Subcutaneous abdominal adipose tissue (tissue), 5 donors: ENCODE results near the gene PHLDA1.

Source experiments
- H3K27ac ChIP-seq: one replicate; pipeline ENCODE4 v1.7.0; 2013; ENCODE audit warnings: low read depth, mild to moderate bottlenecking, inconsistent platforms, low read length, moderate library complexity
- H3K27me3 ChIP-seq, 5 donors: one replicate each; pipeline ENCODE4 v1.7.0; 2013; ENCODE audit warnings: low read length in 5 of 5, inconsistent platforms in 1 of 5; ENCODE audit not compliant: control insufficient read depth in 5 of 5, insufficient read depth in 4 of 5
- H3K36me3 ChIP-seq, 5 donors: one replicate each; pipeline ENCODE4 v1.7.0; 2013; ENCODE audit warnings: low read length in 5 of 5; ENCODE audit not compliant: control insufficient read depth in 5 of 5, insufficient read depth in 5 of 5
- H3K4me1 ChIP-seq, 5 donors: one replicate each; pipeline ENCODE4 v1.7.0; 2013; ENCODE audit warnings: low read length in 5 of 5, mild to moderate bottlenecking in 3 of 5, moderate library complexity in 1 of 5; ENCODE audit not compliant: control insufficient read depth in 5 of 5, insufficient read depth in 5 of 5
- H3K4me3 ChIP-seq, 5 donors: one replicate each; pipeline ENCODE4 v1.7.0; 2013; ENCODE audit warnings: low read length in 5 of 5, low read depth in 1 of 5
- H3K9ac ChIP-seq, 5 donors: one replicate each; pipeline ENCODE4 v1.7.0; 2013; ENCODE audit warnings: low read length in 5 of 5, mild to moderate bottlenecking in 4 of 5, moderate library complexity in 3 of 5
- H3K9me3 ChIP-seq, 5 donors: one replicate each; pipeline ENCODE4 v1.7.0; 2013; ENCODE audit warnings: low read length in 5 of 5; ENCODE audit not compliant: control insufficient read depth in 5 of 5
- donor health status: healthy.
- donor health status: healthy.
- donor health status: healthy.
- donor health status: healthy.
- donor health status: healthy.

The PHLDA1 gene

GRCh38 chr12:76031414-76032042, at the start of gene PHLDA1:
PHLDA1 (minus strand) TSS chr12:76031776.
- peaks cover 1 to 33% (median 24%) of the 10 kb centered on the region in 5 donors for H3K4me1 ChIP-seq
- peak within 1 kb of the TSS; percentile 85 for H3K27ac ChIP-seq
- peak within 1 kb of the TSS; percentile 41 to 96 (median 86) for H3K9ac ChIP-seq
- no peaks in the 10 kb centered on the region for H3K9me3 ChIP-seq
- no peaks in the 10 kb centered on the region for H3K36me3 ChIP-seq
- peaks cover 0 to 13% (median 2%) of the 10 kb centered on the region in 5 donors for H3K27me3 ChIP-seq
- peak within 1 kb of the TSS; percentile 75 to 93 (median 83) for H3K4me3 ChIP-seq

GRCh38 chr12:76080729-76081415, 49.3 kb upstream of the PHLDA1 start:
- Histone ChIP-seq H3K9ac (no peak overlapping the region), H3K4me3 (no peak overlapping the region)

GRCh38 chr12:76080017-76080728, 48.6 kb upstream of the PHLDA1 start:
- Histone ChIP-seq H3K4me3 (no peak overlapping the region), H3K36me3 (peaks cover 0 to 3% (median 0%) of the 10 kb centered on the region in 5 donors), H3K27me3 (no peaks in the 10 kb centered on the region), H3K4me1 (peaks cover 0 to 24% (median 15%) of the 10 kb centered on the region in 5 donors), H3K9ac (no peak overlapping the region), H3K9me3 (peaks cover 0 to 11% (median 4%) of the 10 kb centered on the region in 5 donors), H3K27ac (no peak overlapping the region)

More at GRCh38 chr12:76080729-76081415, 49.3 kb upstream of the PHLDA1 start:
- Histone ChIP-seq H3K36me3 (peaks cover 0 to 3% (median 0%) of the 10 kb centered on the region in 5 donors), H3K27me3 (no peaks in the 10 kb centered on the region), H3K27ac (no peak overlapping the region), H3K9me3 (peaks cover 0 to 11% (median 4%) of the 10 kb centered on the region in 5 donors), H3K4me1 (peaks cover 0 to 25% (median 19%) of the 10 kb centered on the region in 5 donors)

GRCh38 chr12:76078748-76079147, 47.2 kb upstream of the PHLDA1 start:
- Histone ChIP-seq H3K4me1 (peaks cover 0 to 20% (median 12%) of the 10 kb centered on the region in 5 donors), H3K36me3 (peaks cover 0 to 3% (median 0%) of the 10 kb centered on the region in 5 donors), H3K4me3 (no peak overlapping the region)

GRCh38 chr12:76075448-76075847, 43.9 kb upstream of the PHLDA1 start:
- Histone ChIP-seq H3K36me3 (peaks cover under 1 to 15% (median 10%) of the 10 kb centered on the region in 5 donors), H3K27me3 (no peaks in the 10 kb centered on the region), H3K9ac (no peak overlapping the region), H3K4me3 (no peak overlapping the region), H3K4me1 (no peaks in the 10 kb centered on the region), H3K27ac (no peak overlapping the region), H3K9me3 (peaks cover 0 to 11% (median 4%) of the 10 kb centered on the region in 5 donors)

More at GRCh38 chr12:76078748-76079147, 47.2 kb upstream of the PHLDA1 start:
- Histone ChIP-seq H3K9me3 (peaks cover 0 to 11% (median 4%) of the 10 kb centered on the region in 5 donors), H3K27ac (no peak overlapping the region), H3K9ac (no peak overlapping the region), H3K27me3 (no peaks in the 10 kb centered on the region)

GRCh38 chr12:76074701-76075336, 43.2 kb upstream of the PHLDA1 start:
- H3K9ac ChIP-seq = no peak overlapping the region
- no peak overlapping the region for H3K27ac ChIP-seq
- no peak overlapping the region for H3K4me3 ChIP-seq
- no peaks in the 10 kb centered on the region for H3K4me1 ChIP-seq
- H3K9me3 ChIP-seq = peaks cover 0 to 11% (median 4%) of the 10 kb centered on the region in 5 donors
- H3K36me3 ChIP-seq = peaks cover 3 to 15% (median 9%) of the 10 kb centered on the region in 5 donors
- no peaks in the 10 kb centered on the region for H3K27me3 ChIP-seq

- peaks cover 0 to 4% (median 3%) of the 10 kb centered on the region in 5 donors for H3K9me3 ChIP-seq
- H3K36me3 ChIP-seq = peaks cover 3 to 17% (median 9%) of the 10 kb centered on the region in 5 donors
- H3K27ac ChIP-seq = no peak overlapping the region
- no peak overlapping the region for H3K9ac ChIP-seq
- no peaks in the 10 kb centered on the region for H3K27me3 ChIP-seq
- no peak overlapping the region for H3K4me3 ChIP-seq
- H3K4me1 ChIP-seq = no peaks in the 10 kb centered on the region
These were observed 42.0 kb upstream of the PHLDA1 start for GRCh38 chr12:76073561-76073960.

- no peaks in the 10 kb centered on the region for H3K4me1 ChIP-seq
- H3K27ac ChIP-seq = no peak overlapping the region
- H3K4me3 ChIP-seq = no peak overlapping the region
These were observed 41.0 kb upstream of the PHLDA1 start for GRCh38 chr12:76072568-76072967.

GRCh38 chr12:76069339-76069738, 37.8 kb upstream of the PHLDA1 start:
- Histone ChIP-seq H3K27me3 (no peaks in the 10 kb centered on the region), H3K27ac (no peak overlapping the region), H3K4me3 (no peak overlapping the region), H3K36me3 (peaks cover 3 to 42% (median 19%) of the 10 kb centered on the region in 5 donors), H3K9me3 (peaks cover 0 to 10% (median 7%) of the 10 kb centered on the region in 5 donors), H3K9ac (no peak overlapping the region), H3K4me1 (no peaks in the 10 kb centered on the region)

More at GRCh38 chr12:76072568-76072967, 41.0 kb upstream of the PHLDA1 start:
- Histone ChIP-seq H3K27me3 (no peaks in the 10 kb centered on the region), H3K9ac (no peak overlapping the region), H3K9me3 (no peaks in the 10 kb centered on the region), H3K36me3 (peaks cover 3 to 21% (median 9%) of the 10 kb centered on the region in 5 donors)
